HUDEP-2 (cell line): Measurements from ENCODE around the gene DDIT3.
A peak's percentile ranks its signal among the peaks of the same experiment; 100 is the strongest.

Source experiments
- DNase-seq, 76 experiments: peaks; one replicate each; lab custom pipeline; 2025; ENCODE audit not compliant: unreplicated experiment in 76 of 76; lab: John Stamatoyannopoulos, UW

The DDIT3 gene

GRCh38 chr12:57488402-57489156, 31.7 kb downstream of the DDIT3 start:
- DNase-seq = peak in 5 of 76 experiments; percentile 5 to 43 (median 15)

- DNase-seq = peak in 75 of 76 experiments; percentile 30 to 97 (median 90)
Observed at GRCh38 chr12:57487597-57488401, 32.5 kb downstream of the DDIT3 start, which contains the start of gene MARS1. Gene MARS1, plus strand, starts transcription at chr12:57488068. Its CDS starts 23 bp downstream, at chr12:57488091.

- no peak for DNase-seq
Observed at GRCh38 chr12:57487055-57487596, 33.2 kb downstream of the DDIT3 start.

GRCh38 chr12:57485695-57486094, 34.6 kb downstream of the DDIT3 start:
- DNase-seq = no peak

- no peak for DNase-seq
Observed at GRCh38 chr12:57483466-57483865, 36.8 kb downstream of the DDIT3 start.

GRCh38 chr12:57481671-57482070, 38.6 kb downstream of the DDIT3 start:
- DNase-seq = no peak

GRCh38 chr12:57479376-57480115, 40.8 kb downstream of the DDIT3 start, which contains the start of gene ARHGAP9:
Gene ARHGAP9, minus strand, starts transcription at chr12:57479866. Its CDS starts 460 bp downstream, at chr12:57479406.
- DNase-seq = no peak

GRCh38 chr12:57479043-57479375, 41.3 kb downstream of the DDIT3 start:
- DNase-seq = no peak

- DNase-seq = peak in 1 of 76 experiments; percentile 8
Observed at GRCh38 chr12:57477710-57478681, 42.3 kb downstream of the DDIT3 start.

- DNase-seq = no peak
Observed at GRCh38 chr12:57476993-57477709, 43.2 kb downstream of the DDIT3 start.

- peak in 16 of 76 experiments; percentile 11 to 60 (median 32) for DNase-seq
Observed at GRCh38 chr12:57476162-57476992, 43.9 kb downstream of the DDIT3 start.

GRCh38 chr12:57475271-57476161, 44.8 kb downstream of the DDIT3 start:
- DNase-seq = no peak

- no peak for DNase-seq
Observed at GRCh38 chr12:57474862-57475261, 45.5 kb downstream of the DDIT3 start.

GRCh38 chr12:57474430-57474829, 45.9 kb downstream of the DDIT3 start:
- DNase-seq = peak in 2 of 76 experiments; percentile 5 to 12

- DNase-seq = no peak
Observed at GRCh38 chr12:57473886-57474285, 46.4 kb downstream of the DDIT3 start.

- no peak for DNase-seq
Observed at GRCh38 chr12:57473392-57473791, 46.9 kb downstream of the DDIT3 start.

- no peak for DNase-seq
Observed at GRCh38 chr12:57472391-57472790, 47.9 kb downstream of the DDIT3 start.
